Epithelial cell of proximal tubule (primary cell): ENCODE data around the gene TRIP13. TPM values are rescaled to one million over a fixed set of nuclear protein-coding genes. Genes with fewer than 3 reads are reported as not detected.
"Not testable (repeated sequence)": the region's sequence is repeated elsewhere in the genome, so short reads cannot be mapped to it uniquely, and the experiment has no call there.

ENCODE experiments used
- DNase-seq: peaks from one replicate; pipeline ENCODE4 v3.0.0-alpha.2; 2011; ENCODE audit warnings: low read depth
- H3K4me3 ChIP-seq: 2 replicates; pipeline ENCODE4 v1.5.1; 2011; ENCODE audit warnings: low read depth, mild to moderate bottlenecking, low read length
- CTCF ChIP-seq: conservative IDR thresholded peaks from 2 replicates; pipeline ENCODE4 v1.5.1; 2012; ENCODE audit warnings: low read depth, mild to moderate bottlenecking, low read length
- total RNA-seq: library from RNA; depleted of rRNA; stranded (reverse); fragments of >200 nt; gene quantifications from 2 replicates; pipeline ENCODE4 v1.2.3, GENCODE V29; 2015

Gene TRIP13
- total RNA-seq, 1 donor from 2014 or later: 66.7 TPM

- no peak for TF ChIP-seq CTCF
- DNase-seq: no peak
- H3K4me3 ChIP-seq: no peak overlapping the region
Measured at GRCh38 chr5:849651-850301, 42.9 kb upstream of the TRIP13 start.

GRCh38 chr5:850511-851006 is 42.1 kb upstream of the TRIP13 start, which contains the start of gene ZDHHC11:
Gene ZDHHC11, minus strand, starts transcription at chr5:850986. Its CDS starts 384 bp downstream, at chr5:850602.
- H3K4me3 ChIP-seq: no peak within 1 kb of the TSS
- no peak for TF ChIP-seq CTCF
- no peak for DNase-seq

GRCh38 chr5:851076-851475 is 41.6 kb upstream of the TRIP13 start:
- DNase-seq: no peak
- TF ChIP-seq CTCF: no peak
- no peak overlapping the region for H3K4me3 ChIP-seq

- no peak for TF ChIP-seq CTCF
- DNase-seq: no peak
- no peak overlapping the region for H3K4me3 ChIP-seq
Measured at GRCh38 chr5:851553-851952, 41.1 kb upstream of the TRIP13 start.

GRCh38 chr5:852018-852417 is 40.7 kb upstream of the TRIP13 start:
- no peak for TF ChIP-seq CTCF
- H3K4me3 ChIP-seq: no peak overlapping the region
- no peak for DNase-seq

- no peak overlapping the region for H3K4me3 ChIP-seq
- no peak for TF ChIP-seq CTCF
- DNase-seq: no peak
Measured at GRCh38 chr5:852431-853401, 40.0 kb upstream of the TRIP13 start.

GRCh38 chr5:853416-854090 is 39.1 kb upstream of the TRIP13 start:
- not testable (repeated sequence) for H3K4me3 ChIP-seq, DNase-seq
